ENCODE measurements around the gene STAC.

Gene STAC

DNA sequence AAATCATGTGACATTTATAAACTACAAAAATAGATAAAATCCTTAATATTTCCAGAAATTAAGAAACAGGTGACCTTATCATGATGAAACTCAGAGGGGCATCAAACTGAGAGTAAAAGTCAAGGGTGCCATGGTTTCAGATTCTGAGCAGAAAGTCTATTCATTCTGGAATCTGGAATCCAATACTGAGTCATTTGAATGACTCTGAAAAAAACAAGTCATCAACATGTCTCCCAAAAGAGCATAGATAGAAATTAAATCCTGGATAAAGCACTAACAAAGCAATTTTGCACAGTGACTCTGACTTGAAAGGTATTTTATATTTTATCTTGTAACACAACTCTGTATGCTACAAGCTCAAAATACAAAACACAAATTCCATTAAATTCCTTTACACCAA lies 23.4 kb downstream of the STAC start:
- ChIA-PET CTCF (no interaction called here), POLR2A (no interaction called here)
- TF ChIP-seq, protein P1, sequence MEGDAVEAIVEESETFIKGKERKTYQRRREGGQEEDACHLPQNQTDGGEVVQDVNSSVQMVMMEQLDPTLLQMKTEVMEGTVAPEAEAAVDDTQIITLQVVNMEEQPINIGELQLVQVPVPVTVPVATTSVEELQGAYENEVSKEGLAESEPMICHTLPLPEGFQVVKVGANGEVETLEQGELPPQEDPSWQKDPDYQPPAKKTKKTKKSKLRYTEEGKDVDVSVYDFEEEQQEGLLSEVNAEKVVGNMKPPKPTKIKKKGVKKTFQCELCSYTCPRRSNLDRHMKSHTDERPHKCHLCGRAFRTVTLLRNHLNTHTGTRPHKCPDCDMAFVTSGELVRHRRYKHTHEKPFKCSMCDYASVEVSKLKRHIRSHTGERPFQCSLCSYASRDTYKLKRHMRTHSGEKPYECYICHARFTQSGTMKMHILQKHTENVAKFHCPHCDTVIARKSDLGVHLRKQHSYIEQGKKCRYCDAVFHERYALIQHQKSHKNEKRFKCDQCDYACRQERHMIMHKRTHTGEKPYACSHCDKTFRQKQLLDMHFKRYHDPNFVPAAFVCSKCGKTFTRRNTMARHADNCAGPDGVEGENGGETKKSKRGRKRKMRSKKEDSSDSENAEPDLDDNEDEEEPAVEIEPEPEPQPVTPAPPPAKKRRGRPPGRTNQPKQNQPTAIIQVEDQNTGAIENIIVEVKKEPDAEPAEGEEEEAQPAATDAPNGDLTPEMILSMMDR (IDR thresholded peaks at IDR 0.05; ENCODE audit: control extremely low read depth, extremely low read depth, low read depth, missing control alignments), result no peak
- no peak for DNase-seq (ENCODE audit: extremely low spot score)

DNA sequence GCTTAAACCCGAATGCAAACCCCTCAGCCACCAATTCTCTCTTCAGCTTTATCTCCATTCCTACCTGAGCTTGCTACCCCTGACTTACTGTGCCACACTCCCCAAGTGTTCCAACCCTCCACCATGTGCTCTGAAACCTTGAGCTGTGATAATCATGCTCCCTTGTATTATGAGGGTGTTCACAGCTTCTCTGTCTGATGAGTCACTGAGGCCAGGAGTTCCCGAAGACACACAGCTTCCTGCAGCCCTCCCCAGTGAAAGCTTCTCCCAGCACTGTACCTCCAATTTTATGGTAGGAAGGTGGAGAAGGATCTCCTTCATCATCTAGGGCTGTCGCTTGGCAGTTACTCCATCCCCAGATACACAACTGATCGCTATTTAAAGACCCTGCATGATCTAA lies 24.9 kb downstream of the STAC start:
- ChIA-PET POLR2A (no interaction called here), CTCF (interaction anchor here (1.0 kb wide), 1 partner anchor 15 kb away, joined by 3 read pairs; no protein-coding TSS in a partner anchor)
- TF ChIP-seq, protein P1 (IDR thresholded peaks at IDR 0.05; ENCODE audit: control extremely low read depth, extremely low read depth, low read depth, missing control alignments), result no peak
- no peak for DNase-seq (ENCODE audit: extremely low spot score)

GRCh38 chr3:36408146-36408545 lies 27.8 kb downstream of the STAC start:
- ChIA-PET CTCF (interaction anchor here (1.0 to 1.6 kb wide), 2 partner anchors 24 to 133 kb away, joined by 3 read pairs; no protein-coding TSS in a partner anchor), POLR2A (no interaction called here)
- no peak for DNase-seq (ENCODE audit: extremely low spot score)
- TF ChIP-seq, protein P1 (IDR thresholded peaks at IDR 0.05; ENCODE audit: control extremely low read depth, extremely low read depth, low read depth, missing control alignments), result no peak

DNA sequence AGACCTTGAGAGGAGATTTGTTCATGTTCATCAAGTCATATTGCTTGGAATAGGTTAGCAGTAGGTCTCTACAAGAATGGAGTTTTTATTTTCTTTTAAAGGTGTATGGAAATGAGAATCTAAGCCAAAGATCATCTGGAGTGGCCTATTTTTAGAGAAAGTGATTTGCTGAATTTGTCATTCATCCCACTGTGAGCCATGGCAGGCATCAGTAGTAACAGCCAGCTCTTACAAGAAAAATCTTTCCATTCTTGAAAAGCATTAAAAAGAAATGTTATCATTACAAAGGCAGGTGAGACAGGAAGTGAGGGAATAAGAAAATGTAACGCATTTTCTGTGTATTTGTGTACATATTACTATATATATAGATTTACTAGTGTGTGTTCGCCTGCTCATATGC lies 29.6 kb downstream of the STAC start:
- TF ChIP-seq, protein P1 (IDR thresholded peaks at IDR 0.05; ENCODE audit: control extremely low read depth, extremely low read depth, low read depth, missing control alignments), result no peak
- ChIA-PET POLR2A (no interaction called here), CTCF (no interaction called here)
- DNase-seq (ENCODE audit: extremely low spot score), result no peak

- TF ChIP-seq, protein P1 (IDR thresholded peaks at IDR 0.05; ENCODE audit: control extremely low read depth, extremely low read depth, low read depth, missing control alignments), result no peak
- no peak for DNase-seq (ENCODE audit: extremely low spot score)
- ChIA-PET POLR2A (no interaction called here), CTCF (no interaction called here)
These were observed 31.3 kb downstream of the STAC start for GRCh38 chr3:36411587-36411986.

DNA sequence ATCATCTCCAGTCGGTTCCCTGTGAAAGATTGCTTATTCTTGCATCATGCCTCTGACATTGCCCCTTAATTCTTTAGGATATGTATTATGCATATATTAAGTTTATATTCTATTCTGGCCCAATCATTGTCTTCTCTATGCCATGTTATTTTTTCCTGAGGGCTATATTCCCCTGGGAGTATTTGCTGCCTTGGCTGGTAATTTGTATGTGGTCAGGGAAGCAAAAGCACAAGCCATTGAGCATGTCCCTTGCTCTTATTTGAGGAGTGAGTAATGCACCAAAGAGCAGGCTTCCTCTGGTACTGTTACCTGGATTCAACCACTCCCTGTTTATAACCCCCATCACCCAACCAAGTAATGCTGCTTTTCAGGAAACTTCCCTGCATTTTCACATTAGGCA lies 36.3 kb downstream of the STAC start:
- CTCF ChIA-PET, result no interaction called here
- TF ChIP-seq, protein P1 (IDR thresholded peaks at IDR 0.05; ENCODE audit: control extremely low read depth, extremely low read depth, low read depth, missing control alignments), result no peak
- DNase-seq (ENCODE audit: extremely low spot score), result no peak
- POLR2A ChIA-PET, result no interaction called here

- DNase-seq (ENCODE audit: extremely low spot score), result no peak
- POLR2A ChIA-PET, result no interaction called here
- TF ChIP-seq, protein P1 (IDR thresholded peaks at IDR 0.05; ENCODE audit: control extremely low read depth, extremely low read depth, low read depth, missing control alignments), result no peak
- CTCF ChIA-PET, result no interaction called here
These were observed 36.9 kb downstream of the STAC start for GRCh38 chr3:36417237-36417636.

All from GM10248 (cell line).